Fibroblast of skin of scalp (primary cell): ENCODE results near the gene KRT83.

ENCODE experiments used
- DNase-seq: peaks from one replicate; pipeline ENCODE4 v3.0.0-alpha.2; 2013

Gene KRT83

GRCh38 chr12:52285172-52285745, 35.9 kb downstream of the KRT83 start:
- peak; percentile 74 for DNase-seq

GRCh38 chr12:52284562-52285171, 36.5 kb downstream of the KRT83 start:
- no peak for DNase-seq

- DNase-seq: peak; percentile 99
Observed at GRCh38 chr12:52280796-52281560, 40.2 kb downstream of the KRT83 start.

- DNase-seq: peak; percentile 96
Observed at GRCh38 chr12:52280319-52280795, 40.8 kb downstream of the KRT83 start.

- peak; percentile 64 for DNase-seq
Observed at GRCh38 chr12:52279422-52280318, 41.5 kb downstream of the KRT83 start.

GRCh38 chr12:52278575-52279421, 42.4 kb downstream of the KRT83 start:
- DNase-seq: peak; percentile 81

GRCh38 chr12:52277486-52278245, 43.5 kb downstream of the KRT83 start:
- DNase-seq: no peak

- DNase-seq: no peak
Observed at GRCh38 chr12:52275686-52276085, 45.5 kb downstream of the KRT83 start.

- no peak for DNase-seq
Observed at GRCh38 chr12:52274521-52275120, 46.6 kb downstream of the KRT83 start, which contains the start of gene KRT86. KRT86 (plus strand) TSS chr12:52274645; CDS start chr12:52301917, 27,272 bp downstream.

- DNase-seq: no peak
Observed at GRCh38 chr12:52271158-52271557, 50.0 kb downstream of the KRT83 start.

- no peak for DNase-seq
Observed at GRCh38 chr12:52270541-52271070, 50.6 kb downstream of the KRT83 start.

GRCh38 chr12:52268212-52268611, 53.0 kb downstream of the KRT83 start:
- DNase-seq: peak; percentile 51

GRCh38 chr12:52267699-52268098, 53.5 kb downstream of the KRT83 start:
- DNase-seq: no peak

- DNase-seq: no peak
Observed at GRCh38 chr12:52267266-52267665, 53.9 kb downstream of the KRT83 start.

GRCh38 chr12:52266514-52266913, 54.7 kb downstream of the KRT83 start:
- no peak for DNase-seq

GRCh38 chr12:52264435-52264825, 56.8 kb downstream of the KRT83 start:
- DNase-seq: no peak
